Measurements from ENCODE around the gene WDR83.
"Not testable (repeated sequence)": the region's sequence is repeated elsewhere in the genome, so short reads cannot be mapped to it uniquely, and the experiment has no call there.

WDR83 gene, protein sequence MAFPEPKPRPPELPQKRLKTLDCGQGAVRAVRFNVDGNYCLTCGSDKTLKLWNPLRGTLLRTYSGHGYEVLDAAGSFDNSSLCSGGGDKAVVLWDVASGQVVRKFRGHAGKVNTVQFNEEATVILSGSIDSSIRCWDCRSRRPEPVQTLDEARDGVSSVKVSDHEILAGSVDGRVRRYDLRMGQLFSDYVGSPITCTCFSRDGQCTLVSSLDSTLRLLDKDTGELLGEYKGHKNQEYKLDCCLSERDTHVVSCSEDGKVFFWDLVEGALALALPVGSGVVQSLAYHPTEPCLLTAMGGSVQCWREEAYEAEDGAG

DNA sequence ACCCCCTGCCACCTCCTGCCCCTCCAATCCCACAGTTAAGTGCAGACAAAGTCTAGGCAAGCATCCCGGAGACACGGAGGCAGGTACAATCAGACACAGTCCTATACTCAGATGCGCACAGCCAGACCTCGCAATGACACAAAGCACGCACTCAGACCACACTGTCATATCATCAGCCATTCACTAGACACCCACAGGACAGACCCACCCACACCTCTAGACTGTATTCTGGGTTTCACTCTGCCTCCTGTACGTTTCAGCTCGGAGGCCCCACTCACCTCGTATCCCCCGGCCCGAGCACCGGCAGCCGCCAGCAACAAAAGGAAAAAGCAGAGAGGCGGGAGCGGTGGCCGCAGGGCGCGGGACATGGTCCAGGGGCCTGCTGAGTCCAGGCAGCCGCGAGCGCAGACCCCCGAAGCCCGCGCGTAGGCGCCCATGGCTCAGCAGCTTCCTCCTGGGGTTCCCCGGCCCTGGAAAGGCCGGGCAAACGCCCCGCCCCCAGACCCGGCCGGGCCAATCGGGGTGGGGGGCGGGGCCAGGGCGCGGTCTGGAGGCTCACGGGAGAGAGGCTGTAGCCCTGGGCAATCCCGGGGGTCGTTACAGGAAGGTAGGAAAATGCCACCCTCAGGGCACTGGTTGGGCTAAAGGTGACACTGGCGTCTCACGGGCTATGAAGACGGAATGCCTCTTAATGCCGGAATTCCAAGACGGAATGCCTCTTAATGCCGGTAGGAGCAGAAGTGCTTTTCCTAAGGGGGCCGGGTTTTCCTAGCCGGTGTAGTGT lies at the start of gene WDR83, which contains the start of gene MAN2B1:
WDR83 (plus strand) TSS at position 543 of the 784 bp plus-strand sequence. CDS start 2,984 bp downstream, outside the sequence.
MAN2B1 (minus strand) TSS at position 478 of the 784 bp plus-strand sequence; CDS start at position 437, 41 bp downstream.
- in situ Hi-C loops (cut with HindIII; ENCODE audit: low sequenced_read_pairs) = no loop called here

DNA sequence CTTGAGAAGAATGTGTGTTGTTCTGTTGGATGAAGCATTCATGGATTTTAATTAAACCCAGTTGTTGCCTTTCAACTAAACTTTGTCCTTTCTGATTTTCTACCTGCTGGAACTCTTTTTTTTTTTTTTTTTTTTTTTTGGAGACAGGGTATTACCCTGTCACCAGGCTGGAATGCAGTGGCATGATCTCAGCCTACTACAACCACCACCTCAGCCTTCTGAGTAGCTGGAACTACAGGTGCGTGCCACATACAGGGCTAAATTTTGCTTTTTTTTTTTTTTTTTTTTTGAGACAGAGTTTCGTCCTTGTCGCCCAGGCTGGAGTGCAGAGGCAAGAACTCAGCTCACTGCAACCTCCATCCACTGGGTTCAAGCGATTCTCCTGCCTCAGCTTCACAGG lies 49.0 kb upstream of the WDR83 start:
- in situ Hi-C loops (cut with HindIII; ENCODE audit: low sequenced_read_pairs) = no loop called here

DNA sequence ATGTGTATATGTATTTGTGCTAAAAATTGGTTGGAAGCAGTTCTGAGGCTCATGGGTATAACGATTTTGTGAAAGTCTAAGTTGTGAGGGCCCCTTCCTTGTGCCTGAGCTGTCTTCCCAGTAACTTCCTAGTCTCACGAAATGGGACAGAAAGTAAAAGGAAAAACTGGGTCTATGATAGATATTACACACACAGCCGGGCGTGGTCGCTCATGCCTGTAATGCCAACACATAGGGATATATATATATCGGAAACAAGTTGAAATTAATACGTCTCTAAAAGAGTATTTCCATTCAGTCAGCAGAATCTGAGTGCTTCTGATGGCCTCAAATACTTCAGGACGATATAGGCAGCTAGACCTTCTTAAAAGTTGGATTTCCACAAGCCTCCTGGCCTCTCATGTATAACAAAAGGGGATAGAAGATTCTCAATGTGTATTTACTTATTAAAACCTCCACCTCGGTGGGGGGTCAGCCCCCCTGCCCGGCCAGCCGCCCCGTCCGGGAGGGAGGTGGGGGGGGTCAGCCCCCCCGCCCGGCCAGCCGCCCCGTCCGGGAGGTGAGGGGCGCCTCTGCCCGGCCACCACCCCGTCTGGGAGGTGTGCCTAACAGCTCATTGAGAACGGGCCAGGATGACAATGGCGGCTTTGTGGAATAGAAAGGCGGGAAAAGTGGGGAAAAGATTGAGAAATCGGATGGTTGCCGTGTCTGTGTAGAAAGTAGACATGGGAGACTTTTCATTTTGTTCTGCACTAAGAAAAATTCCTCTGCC lies 45.2 kb upstream of the WDR83 start:
- in situ Hi-C loops (cut with HindIII; ENCODE audit: low sequenced_read_pairs) = not testable (repeated sequence)

DNA sequence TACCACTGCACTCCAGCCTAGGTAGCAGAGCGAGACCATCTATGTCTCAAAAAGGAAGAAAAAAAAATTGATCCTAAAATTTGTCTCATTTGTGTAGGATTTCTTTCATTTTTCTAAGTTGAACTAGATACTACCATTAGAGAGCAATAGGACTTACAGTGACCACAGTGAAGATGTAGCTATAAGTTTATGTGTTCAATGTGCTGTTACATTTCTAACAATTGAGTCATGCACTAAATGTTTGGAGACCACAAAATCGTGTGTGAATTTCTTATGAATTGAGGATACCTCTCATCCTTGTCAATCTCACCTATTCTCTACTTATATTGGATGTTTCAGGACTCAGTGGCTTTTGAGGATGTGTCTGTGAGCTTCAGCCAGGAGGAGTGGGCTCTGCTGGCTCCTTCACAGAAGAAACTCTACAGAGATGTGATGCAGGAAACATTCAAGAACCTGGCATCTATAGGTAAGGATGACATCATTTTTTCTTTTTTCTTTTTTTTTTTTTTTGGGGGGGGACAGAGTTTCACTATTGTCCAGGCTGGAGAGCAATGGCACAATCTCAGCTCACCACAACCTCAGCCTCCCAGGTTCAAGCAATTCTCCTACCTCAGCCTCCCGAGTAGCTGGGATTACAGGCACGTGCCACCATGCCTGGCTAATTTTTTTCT lies 43.1 kb upstream of the WDR83 start:
- in situ Hi-C loops (cut with HindIII; ENCODE audit: low sequenced_read_pairs) = no loop called here

DNA sequence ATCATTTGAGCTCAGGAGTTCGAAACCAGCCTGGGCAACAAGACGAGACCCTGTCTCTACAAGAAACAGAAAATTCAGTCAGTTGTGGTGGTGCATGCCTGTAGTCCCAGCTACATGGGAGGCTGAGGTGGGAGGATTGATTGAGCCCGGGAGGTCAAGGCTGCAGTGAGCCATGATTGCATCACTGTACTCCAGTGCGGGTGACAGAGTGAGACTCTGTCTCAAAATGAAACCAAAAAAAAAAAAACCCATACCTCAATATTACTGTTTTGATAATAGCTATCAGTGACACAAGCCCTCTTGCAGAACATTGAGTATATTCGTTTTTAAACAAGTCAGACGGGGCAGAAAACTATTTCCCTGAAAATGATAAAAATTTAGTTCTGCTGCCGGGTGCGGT lies 39.6 kb upstream of the WDR83 start:
- in situ Hi-C loops (cut with HindIII; ENCODE audit: low sequenced_read_pairs) = loop anchor here (25.0 kb wide), 1 partner anchor 115 kb away; no protein-coding TSS in a partner anchor

DNA sequence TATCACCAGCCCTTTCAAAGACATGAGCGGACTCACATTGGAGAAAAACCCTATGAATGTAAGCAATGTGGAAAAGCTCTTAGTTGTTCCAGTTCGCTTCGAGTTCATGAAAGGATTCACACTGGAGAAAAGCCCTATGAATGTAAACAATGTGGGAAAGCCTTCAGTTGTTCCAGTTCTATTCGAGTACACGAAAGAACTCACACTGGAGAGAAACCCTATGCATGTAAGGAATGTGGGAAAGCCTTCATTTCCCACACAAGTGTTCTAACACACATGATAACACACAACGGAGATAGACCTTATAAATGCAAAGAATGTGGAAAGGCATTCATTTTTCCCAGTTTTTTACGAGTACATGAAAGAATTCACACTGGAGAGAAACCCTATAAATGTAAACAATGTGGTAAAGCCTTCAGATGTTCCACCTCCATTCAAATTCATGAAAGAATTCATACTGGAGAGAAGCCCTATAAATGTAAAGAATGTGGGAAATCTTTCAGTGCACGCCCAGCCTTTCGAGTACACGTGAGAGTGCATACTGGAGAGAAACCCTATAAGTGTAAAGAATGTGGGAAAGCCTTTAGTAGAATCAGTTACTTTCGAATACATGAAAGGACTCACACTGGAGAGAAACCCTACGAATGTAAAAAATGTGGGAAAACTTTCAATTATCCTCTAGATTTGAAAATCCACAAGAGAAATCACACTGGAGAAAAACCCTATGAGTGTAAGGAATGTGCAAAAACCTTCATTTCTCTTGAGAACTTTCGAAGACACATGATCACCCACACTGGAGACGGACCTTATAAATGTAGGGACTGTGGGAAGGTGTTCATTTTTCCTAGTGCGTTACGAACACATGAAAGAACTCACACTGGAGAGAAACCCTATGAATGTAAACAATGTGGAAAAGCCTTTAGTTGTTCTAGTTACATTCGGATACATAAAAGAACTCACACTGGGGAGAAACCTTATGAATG lies 38.3 kb upstream of the WDR83 start:
- in situ Hi-C loops (cut with HindIII; ENCODE audit: low sequenced_read_pairs) = loop anchor here (25.0 kb wide), 1 partner anchor 116 kb away; no protein-coding TSS in a partner anchor

DNA sequence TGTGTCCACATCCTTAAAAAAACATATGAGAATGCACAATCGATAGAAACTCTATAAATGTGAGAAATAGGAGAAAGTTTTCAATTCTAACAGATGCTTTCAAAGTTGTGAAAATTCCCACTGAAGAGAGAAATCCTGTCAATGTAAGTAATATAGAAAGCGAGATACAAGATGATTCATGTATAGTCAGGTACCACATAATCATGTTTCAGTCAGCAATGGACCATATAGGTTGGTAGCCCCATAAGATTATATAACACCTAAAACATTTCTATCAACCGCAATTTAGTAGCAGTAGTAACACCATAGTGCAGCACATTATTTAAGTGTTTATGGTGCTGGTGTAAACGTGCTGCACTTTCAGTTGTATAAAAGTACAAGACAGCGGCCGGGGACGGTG lies 37.4 kb upstream of the WDR83 start:
- in situ Hi-C loops (cut with HindIII; ENCODE audit: low sequenced_read_pairs) = loop anchor here (25.0 kb wide), 1 partner anchor 117 kb away; no protein-coding TSS in a partner anchor

DNA sequence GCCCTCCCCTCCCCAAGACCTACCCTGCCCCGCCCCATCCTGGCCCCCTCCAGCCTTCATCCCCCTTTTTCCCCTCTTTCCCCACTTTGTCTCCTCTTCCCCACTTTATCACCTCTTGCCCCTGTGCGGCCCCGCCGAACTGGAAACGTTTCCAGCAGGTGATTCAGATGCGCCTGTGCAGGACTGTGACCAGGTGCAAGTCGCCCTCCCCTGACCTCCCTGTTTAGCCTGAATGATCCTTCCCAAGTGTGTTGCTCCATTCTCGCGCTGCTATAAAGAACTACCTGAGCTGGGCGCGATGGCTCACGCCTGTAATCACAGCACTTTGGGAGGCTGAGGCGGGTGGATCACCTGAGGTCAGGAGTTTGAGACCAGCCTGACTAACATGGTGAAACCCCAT lies 30.0 kb upstream of the WDR83 start:
- in situ Hi-C loops (cut with HindIII; ENCODE audit: low sequenced_read_pairs) = loop anchor here (25.0 kb wide), 1 partner anchor 124 kb away; no protein-coding TSS in a partner anchor

DNA sequence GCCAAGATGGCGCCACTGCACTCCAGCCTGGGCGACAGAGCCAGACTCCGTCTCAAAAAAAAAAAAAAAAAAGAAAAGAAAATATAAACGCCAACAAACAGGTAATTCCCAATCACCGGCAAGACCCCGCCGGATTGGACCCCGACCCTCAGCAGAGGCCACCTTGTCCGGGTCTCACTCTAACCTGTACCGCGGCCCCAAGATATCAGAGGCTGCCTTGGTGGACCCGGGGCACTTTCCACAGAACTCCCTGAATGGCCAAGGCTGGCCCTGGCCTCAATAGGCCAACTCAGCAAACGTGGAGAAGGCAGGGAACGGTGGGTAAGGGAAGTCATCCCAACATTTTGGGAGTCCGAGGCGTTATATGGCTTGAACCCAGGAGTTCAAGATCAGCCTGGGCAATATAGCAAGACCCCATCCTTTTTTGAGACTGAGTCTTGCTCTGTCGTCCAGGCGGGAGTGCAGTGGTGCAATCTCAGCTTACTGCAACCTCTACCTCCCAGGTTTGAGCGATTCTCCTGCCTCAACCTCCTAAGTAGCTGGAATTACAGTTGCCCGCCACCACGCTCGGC lies 27.9 kb upstream of the WDR83 start:
- in situ Hi-C loops (cut with HindIII; ENCODE audit: low sequenced_read_pairs) = loop anchor here (25.0 kb wide), 1 partner anchor 126 kb away; no protein-coding TSS in a partner anchor

DNA sequence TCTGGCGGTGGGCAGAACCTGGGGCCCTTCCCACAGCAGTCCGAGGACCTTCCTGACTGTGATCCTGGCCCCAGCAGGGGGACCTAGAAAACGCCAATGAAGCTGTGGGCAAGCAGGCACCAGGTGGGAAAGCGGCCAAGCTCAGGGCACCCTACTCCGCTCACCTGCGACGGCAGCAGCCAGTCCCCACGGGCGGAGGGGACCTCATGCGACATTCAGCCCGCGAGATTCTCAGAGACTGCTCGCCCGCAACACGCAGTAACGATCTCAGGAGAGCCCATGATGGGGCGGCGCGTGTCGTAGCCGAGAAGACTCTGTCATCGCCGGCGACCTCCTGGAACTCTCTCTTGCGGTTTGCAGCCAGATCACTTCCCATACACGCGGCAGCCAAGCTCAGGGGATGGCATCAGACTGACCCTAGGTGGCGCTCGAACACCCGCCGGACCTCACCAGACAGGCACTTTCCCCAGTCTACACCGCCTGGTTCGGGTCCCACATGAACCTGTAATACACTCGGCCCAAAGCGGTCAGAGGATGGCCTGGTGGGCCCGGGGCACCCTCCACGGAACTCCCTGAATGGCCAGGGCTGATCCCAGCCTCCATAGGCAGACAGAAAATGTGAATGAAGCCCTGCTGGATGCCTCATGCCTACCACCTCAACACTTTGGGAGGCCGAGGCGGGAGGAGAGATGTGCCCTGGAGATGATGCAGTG lies 26.6 kb upstream of the WDR83 start:
- in situ Hi-C loops (cut with HindIII; ENCODE audit: low sequenced_read_pairs) = loop anchor here (25.0 kb wide), 1 partner anchor 128 kb away; no protein-coding TSS in a partner anchor

DNA sequence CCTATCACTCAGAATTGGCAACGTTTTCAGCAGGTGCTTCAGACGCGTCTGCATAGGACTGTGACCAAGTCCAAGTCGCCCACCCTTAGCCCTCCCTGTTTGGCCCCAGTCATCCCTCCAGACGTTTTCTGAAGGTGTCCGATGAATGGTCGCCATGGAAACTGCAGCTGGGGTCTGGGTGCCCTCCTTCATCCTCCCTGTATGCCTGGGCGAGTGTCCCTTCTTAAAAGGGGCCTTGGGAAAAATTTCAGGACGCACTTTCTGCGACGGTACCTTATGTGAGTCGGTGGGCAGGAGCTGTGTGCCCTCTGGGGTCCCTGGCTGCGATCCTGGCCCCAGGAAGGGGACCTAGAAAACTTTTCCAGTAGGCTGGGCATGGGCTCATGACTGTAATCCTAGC lies 25.2 kb upstream of the WDR83 start:
- in situ Hi-C loops (cut with HindIII; ENCODE audit: low sequenced_read_pairs) = loop anchor here (25.0 kb wide), 1 partner anchor 129 kb away; no protein-coding TSS in a partner anchor

DNA sequence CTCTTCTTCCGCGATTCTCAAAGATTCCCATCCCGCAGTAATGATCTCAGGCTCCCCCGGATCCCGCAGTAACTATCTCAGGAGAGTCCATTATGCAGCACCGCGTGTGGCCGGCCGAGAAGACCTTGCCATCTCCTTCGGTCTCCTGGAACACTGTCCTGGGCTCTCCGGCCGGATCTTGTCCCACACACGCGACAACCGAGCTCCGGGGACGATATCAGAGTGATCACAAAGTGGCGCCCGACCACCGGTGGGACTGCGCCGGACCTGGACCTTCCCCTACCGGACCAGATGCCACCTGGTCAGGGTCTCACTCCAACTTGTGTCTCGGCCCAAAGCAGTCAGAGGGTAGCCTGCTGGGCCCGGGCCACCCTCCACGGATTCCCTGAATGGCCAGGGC lies 24.1 kb upstream of the WDR83 start:
- in situ Hi-C loops (cut with HindIII; ENCODE audit: low sequenced_read_pairs) = loop anchor here (25.0 kb wide), 1 partner anchor 130 kb away; no protein-coding TSS in a partner anchor

DNA sequence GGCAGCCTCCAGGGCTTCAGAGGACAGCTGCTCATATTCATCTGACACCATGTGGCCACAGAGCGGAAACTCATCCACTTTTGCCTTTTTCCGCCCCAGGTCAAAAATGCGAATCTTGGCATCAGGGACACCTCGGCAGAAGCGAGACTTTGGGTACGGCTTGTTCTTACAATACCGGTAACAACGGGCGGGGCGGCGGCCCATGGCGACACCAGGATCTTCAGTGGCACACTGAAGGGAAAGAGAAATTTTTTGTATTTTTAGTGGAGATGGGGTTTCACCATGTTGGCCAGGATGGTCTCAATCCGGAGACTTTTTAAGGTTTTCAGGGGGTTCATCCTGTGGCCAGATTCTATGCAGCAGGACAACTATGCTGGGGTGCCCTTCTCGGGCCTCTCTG lies 22.9 kb upstream of the WDR83 start:
- in situ Hi-C loops (cut with HindIII; ENCODE audit: low sequenced_read_pairs) = loop anchor here (25.0 kb wide), 1 partner anchor 131 kb away; no protein-coding TSS in a partner anchor

DNA sequence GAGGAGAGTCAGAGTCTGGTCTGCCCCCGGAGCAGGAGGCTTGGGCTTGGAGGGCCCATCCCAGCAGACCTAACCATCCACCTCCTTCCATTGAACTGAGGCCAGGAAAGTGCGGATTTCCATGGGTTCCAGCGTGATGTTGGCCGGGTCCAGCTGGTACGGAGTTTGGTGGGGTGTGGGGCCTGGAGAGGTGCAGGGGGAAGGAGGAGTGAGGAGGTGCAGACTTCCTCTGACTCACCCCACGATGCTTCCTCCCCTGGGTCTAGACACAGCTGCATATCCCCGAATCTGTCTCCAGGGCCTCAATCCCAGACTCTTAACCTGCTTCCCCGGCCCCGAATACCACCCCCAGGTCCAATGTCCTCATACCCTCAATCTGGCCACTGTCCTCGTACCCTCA lies 20.1 kb upstream of the WDR83 start:
- in situ Hi-C loops (cut with HindIII; ENCODE audit: low sequenced_read_pairs) = loop anchor here (25.0 kb wide), 1 partner anchor 134 kb away; no protein-coding TSS in a partner anchor

DNA sequence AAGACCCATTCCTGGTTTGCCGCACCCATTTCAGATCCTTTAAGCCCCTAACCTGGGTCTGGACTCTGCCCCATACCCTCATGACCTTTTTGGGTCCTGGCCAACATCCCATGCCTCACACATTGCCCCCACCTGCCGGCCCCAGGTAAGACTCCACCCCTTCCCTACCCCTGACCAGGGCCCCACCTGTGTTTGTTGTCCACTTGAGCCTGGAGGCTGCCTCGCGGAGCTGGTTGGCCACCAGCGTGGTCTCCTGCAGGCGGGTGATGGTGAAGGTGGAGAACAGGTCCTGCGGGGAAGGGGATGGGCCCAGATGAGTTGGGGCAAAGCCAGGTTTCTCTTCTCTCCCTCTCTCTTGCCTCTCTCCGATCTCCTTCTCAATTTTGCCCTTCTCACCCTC lies 19.6 kb upstream of the WDR83 start:
- in situ Hi-C loops (cut with HindIII; ENCODE audit: low sequenced_read_pairs) = loop anchor here (25.0 kb wide), 1 partner anchor 135 kb away; no protein-coding TSS in a partner anchor

DNA sequence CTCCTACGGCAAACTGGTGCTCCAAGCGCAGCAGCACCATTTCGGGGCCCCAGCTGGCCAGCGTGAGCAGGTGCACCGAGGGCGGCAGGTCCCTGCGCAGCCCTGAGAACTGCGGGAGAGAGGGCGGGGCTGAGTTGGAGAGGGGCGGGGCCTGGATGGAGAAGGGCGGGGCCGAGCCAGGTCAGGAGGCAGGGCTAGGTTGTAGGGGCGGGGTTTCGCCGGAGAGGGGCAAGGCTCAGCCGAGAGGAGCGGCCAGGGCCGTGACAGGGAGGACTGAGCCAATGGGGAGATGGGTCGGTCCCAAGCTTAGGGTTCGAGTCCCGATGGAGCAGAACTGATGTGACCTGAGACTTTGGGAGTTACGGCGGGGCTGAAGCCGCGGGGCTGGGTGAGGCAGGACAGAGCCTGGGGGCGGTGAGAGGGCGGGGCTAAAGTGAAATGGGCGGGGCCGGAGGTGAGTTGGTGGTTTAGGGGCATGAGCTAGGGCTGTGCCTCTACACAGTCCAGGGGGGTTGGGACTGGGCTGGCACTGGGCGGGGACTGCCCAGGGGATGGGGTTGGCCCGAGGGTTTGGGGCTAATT lies 19.0 kb upstream of the WDR83 start:
- in situ Hi-C loops (cut with HindIII; ENCODE audit: low sequenced_read_pairs) = loop anchor here (25.0 kb wide), 1 partner anchor 135 kb away; no protein-coding TSS in a partner anchor

DNA sequence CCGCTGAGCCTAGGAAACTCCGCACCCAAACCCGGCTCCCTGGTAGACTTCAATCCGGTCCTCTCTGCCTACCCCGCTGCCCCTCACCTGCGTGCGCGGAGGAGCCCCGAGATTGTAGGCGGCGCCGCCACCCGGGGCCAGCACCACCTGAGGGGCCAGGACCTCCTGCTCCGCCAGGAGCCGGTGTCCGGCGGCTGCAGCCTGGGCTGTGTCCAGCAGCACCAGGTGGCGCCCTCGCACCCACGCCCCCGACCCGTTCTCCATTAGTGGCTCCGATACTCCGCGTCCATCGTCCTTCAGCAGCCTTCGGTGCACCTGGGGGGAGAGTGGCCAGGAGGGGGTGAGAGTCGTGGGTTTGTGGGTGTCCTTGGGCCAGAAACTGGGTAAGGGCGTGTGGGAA lies 18.5 kb upstream of the WDR83 start:
- in situ Hi-C loops (cut with HindIII; ENCODE audit: low sequenced_read_pairs) = loop anchor here (25.0 kb wide), 1 partner anchor 136 kb away; no protein-coding TSS in a partner anchor

Data from endothelial cell of hepatic sinusoid (primary cell).